Right lobe of liver (tissue), 6 donors: Measurements from ENCODE around the gene FBXO15. TPM values are rescaled to one million over a fixed set of nuclear protein-coding genes. Genes with fewer than 3 reads are reported as not detected.

Experiments
- ATAC-seq, 4 donors: fragments of 200-7000 bp; cut with Tn5 transposase; one replicate each; pipeline ENCODE4 v1.9.1; 2020; ENCODE audit warnings: mild to moderate bottlenecking in 4 of 4, moderate library complexity in 4 of 4
- DNase-seq, 3 donors: peaks; one replicate each; pipeline ENCODE4 v3.0.0-alpha.2; 2020
- H3K27ac ChIP-seq, 3 donors: fragments of 200-600 bp; one replicate each; pipeline ENCODE4 v1.8.0; 2022
- H3K27me3 ChIP-seq, 2 donors: fragments of 200-600 bp; one replicate each; pipeline ENCODE4 v1.8.0; 2022
- H3K36me3 ChIP-seq, 4 donors: fragments of 200-600 bp; sonication (generic) in 1 of 4; one replicate each; pipeline versions ENCODE4 v1.5.1 to v1.8.0; 2017 to 2022; ENCODE audit warnings: control low read depth in 1 of 4
- H3K4me1 ChIP-seq, 4 donors: fragments of 200-600 bp; sonication (generic) in 1 of 4; one replicate each; pipeline versions ENCODE4 v1.5.1 to v1.8.0; 2017 to 2022; ENCODE audit warnings: control low read depth in 1 of 4
- H3K4me3 ChIP-seq, 3 donors: fragments of 200-600 bp; one replicate each; pipeline ENCODE4 v1.8.0; 2022
- H3K9me3 ChIP-seq, 4 donors: fragments of 200-600 bp; sonication (generic) in 1 of 4; one replicate each; pipeline versions ENCODE4 v1.5.1 to v1.8.0; 2017 to 2022; ENCODE audit warnings: control low read depth in 1 of 4
- POLR2A ChIP-seq: fragments of 450-650 bp; IDR thresholded peaks from one replicate; pipeline ENCODE4 v1.6.1; 2017; ENCODE audit warnings: antibody characterized with exemption, mild to moderate bottlenecking
- WGBS: methylation state at CpG from one replicate; pipeline ENCODE4 v1.1.6; 2018; ENCODE audit warnings: low coverage, low lambda C conversion rate; ENCODE audit not compliant: insufficient coverage; ENCODE audit errors: missing lambda C conversion rate; 5-methylcytosine and 5-hydroxymethylcytosine counted together
- intact Hi-C, 2 donors: fragments of 100-400 bp; cut with DNase I; formaldehyde crosslinking; loops; one replicate each; pipeline versions ENCODE4 v1.11.2 to v1.14.1; 2022
- total RNA-seq, 6 experiments: library from RNA; depleted of rRNA in 2 of 6; stranded (reverse); fragments of >200 nt in 2 of 6; fragmentation: NEBNext Ultra II Directional in 3 of 6; extraction: Animal tissue kit (Norgen Biotek cat#: 25700) in 3 of 6; gene quantifications; one replicate each; pipeline versions ENCODE4 v1.1.0 to v1.2.4, GENCODE V29; 2016 to 2023
- TF ChIP-seq, protein P1 (sequence below), 4 donors: fragments of 200-600 bp in 3 of 4; fragments of 450-650 bp in 1 of 4; IDR thresholded peaks; one replicate each; pipeline versions ENCODE4 v1.5.1 to v1.8.0; 2016 to 2022; ENCODE audit warnings: antibody characterized with exemption in 4 of 4, mild to moderate bottlenecking in 2 of 4
- donor health status: DM: no; HTN: yes; CAD: no.
- donor health status: DM: no; HTN: no; CAD: no.
- donor health status: DM: no; HTN: no; CAD: no.
- donor health status: DM: no; HTN: yes; CAD: no.
- donor health status: DM: no; HTN: yes; CAD: no.

Gene FBXO15
- total RNA-seq, 6 experiments from 2014 or later = 0.19 to 1.7 (median 0.60) TPM; not detected in 1

DNA sequence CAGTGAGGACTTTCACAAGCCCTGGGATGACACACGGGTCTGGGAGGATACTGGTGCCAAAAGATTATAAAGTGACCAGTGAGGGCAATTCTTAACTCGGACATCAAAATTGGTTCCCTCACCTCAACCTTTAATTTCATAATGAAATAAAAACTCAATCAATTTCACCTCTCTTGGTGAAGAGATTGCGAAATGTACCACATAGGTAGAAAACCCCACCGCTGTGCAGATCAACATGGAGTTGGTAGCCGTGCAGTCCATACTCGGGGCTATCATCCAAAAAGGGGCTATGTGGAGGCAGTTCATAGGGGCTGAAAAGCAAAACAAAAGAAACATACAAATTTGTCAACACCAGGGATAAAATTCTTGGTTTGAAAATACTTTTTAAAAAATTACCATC is 24.4 kb downstream of the FBXO15 start:
- Histone ChIP-seq H3K27me3 (no peaks in the 10 kb centered on the region), H3K9me3 (no peaks in the 10 kb centered on the region), H3K4me1 (no peaks in the 10 kb centered on the region), H3K36me3 (no peaks in the 10 kb centered on the region), H3K4me3 (no peak overlapping the region), H3K27ac (no peak overlapping the region)
- DNase-seq (no peak), ATAC-seq (no peak)
- TF ChIP-seq, protein P1, sequence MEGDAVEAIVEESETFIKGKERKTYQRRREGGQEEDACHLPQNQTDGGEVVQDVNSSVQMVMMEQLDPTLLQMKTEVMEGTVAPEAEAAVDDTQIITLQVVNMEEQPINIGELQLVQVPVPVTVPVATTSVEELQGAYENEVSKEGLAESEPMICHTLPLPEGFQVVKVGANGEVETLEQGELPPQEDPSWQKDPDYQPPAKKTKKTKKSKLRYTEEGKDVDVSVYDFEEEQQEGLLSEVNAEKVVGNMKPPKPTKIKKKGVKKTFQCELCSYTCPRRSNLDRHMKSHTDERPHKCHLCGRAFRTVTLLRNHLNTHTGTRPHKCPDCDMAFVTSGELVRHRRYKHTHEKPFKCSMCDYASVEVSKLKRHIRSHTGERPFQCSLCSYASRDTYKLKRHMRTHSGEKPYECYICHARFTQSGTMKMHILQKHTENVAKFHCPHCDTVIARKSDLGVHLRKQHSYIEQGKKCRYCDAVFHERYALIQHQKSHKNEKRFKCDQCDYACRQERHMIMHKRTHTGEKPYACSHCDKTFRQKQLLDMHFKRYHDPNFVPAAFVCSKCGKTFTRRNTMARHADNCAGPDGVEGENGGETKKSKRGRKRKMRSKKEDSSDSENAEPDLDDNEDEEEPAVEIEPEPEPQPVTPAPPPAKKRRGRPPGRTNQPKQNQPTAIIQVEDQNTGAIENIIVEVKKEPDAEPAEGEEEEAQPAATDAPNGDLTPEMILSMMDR (IDR thresholded peaks at IDR 0.05) = no peak
- TF ChIP-seq POLR2A = no peak
- WGBS = 77% methylated on average over 6 of the region's 6 CpGs
- intact Hi-C loops = loop anchor here in 1 of 2 donors (10.0 kb wide), 1 partner anchor 62 kb away; no protein-coding TSS in a partner anchor

- ATAC-seq = peak in 3 of 4 donors; percentile 36 to 65 (median 56)
- Histone ChIP-seq H3K27me3 (no peaks in the 10 kb centered on the region), H3K4me1 (no peaks in the 10 kb centered on the region), H3K27ac (no peak overlapping the region), H3K9me3 (peaks cover 0 to 9% (median 0%) of the 10 kb centered on the region in 4 donors), H3K36me3 (no peaks in the 10 kb centered on the region), H3K4me3 (no peak overlapping the region)
- DNase-seq = no peak
- TF ChIP-seq POLR2A = no peak
- TF ChIP-seq, protein P1 (IDR thresholded peaks at IDR 0.05) = peak; percentile 45 to 68 (median 56)
- intact Hi-C loops = no loop called here
- 35% methylated on average over 9 of the region's 9 CpGs for WGBS
Measured at GRCh38 chr18:74116633-74117554, 30.7 kb downstream of the FBXO15 start.

GRCh38 chr18:74115046-74115445 is 32.6 kb downstream of the FBXO15 start:
- H3K4me1 ChIP-seq = no peaks in the 10 kb centered on the region
- intact Hi-C loops = no loop called here
- TF ChIP-seq, protein P1 (IDR thresholded peaks at IDR 0.05) = no peak
- no peak for TF ChIP-seq POLR2A
- H3K9me3 ChIP-seq = peaks cover 0 to 9% (median 0%) of the 10 kb centered on the region in 4 donors
- H3K27me3 ChIP-seq = no peaks in the 10 kb centered on the region
- DNase-seq = no peak
- no peak overlapping the region for H3K27ac ChIP-seq
- no peaks in the 10 kb centered on the region for H3K36me3 ChIP-seq
- 37% methylated on average over 2 of the region's 4 CpGs for WGBS
- ATAC-seq = no peak
- no peak overlapping the region for H3K4me3 ChIP-seq

- WGBS = 43% methylated on average over 1 of the region's 1 CpG
- Histone ChIP-seq H3K4me1 (no peaks in the 10 kb centered on the region), H3K4me3 (no peak overlapping the region), H3K36me3 (no peaks in the 10 kb centered on the region), H3K27me3 (no peaks in the 10 kb centered on the region), H3K9me3 (peaks cover 0 to 9% (median 0%) of the 10 kb centered on the region in 4 donors), H3K27ac (no peak overlapping the region)
- DNase-seq = no peak
- TF ChIP-seq, protein P1 (IDR thresholded peaks at IDR 0.05) = no peak
- no peak for TF ChIP-seq POLR2A
- ATAC-seq = no peak
- intact Hi-C loops = no loop called here
Measured at GRCh38 chr18:74114116-74114515, 33.5 kb downstream of the FBXO15 start.
